K562 (cell line): Measurements from ENCODE around the gene CDC25B. TPM values are rescaled to one million over a fixed set of nuclear protein-coding genes. Genes with fewer than 3 reads are reported as not detected.
A peak's percentile ranks its signal among the peaks of the same experiment; 100 is the strongest.

ENCODE experiments used
- ADNP ChIP-seq: fragments of 200-800 bp; sonication (Bioruptor generic); IDR thresholded peaks from 2 replicates; pipeline ENCODE4 v1.6.1; 2016; ENCODE audit warnings: missing genetic modification characterization, missing compliant biosample characterization
- CBX1 ChIP-seq: sonication (generic); IDR thresholded peaks from 2 replicates; pipeline ENCODE4 v1.6.1; 2016; ENCODE audit warnings: antibody characterized with exemption, low read depth, mild to moderate bottlenecking
- CHD4 ChIP-seq: fragments of 200-600 bp; sonication (generic); IDR thresholded peaks from 3 replicates; pipeline ENCODE4 v1.6.1; 2012; ENCODE audit warnings: low read depth, mild to moderate bottlenecking, mixed read lengths, low read length, inconsistent platforms; ENCODE audit not compliant: insufficient read depth, insufficient replicate concordance, poor library complexity, severe bottlenecking
- ESRRA ChIP-seq: fragments of 450-650 bp; IDR thresholded peaks from 2 replicates; pipeline ENCODE4 v1.6.1; 2014; ENCODE audit warnings: low read depth, mild to moderate bottlenecking, moderate library complexity, borderline replicate concordance
- FOXP1 ChIP-seq: sonication (generic); formaldehyde crosslinking; IDR thresholded peaks from 2 replicates; pipeline ENCODE4 v1.8.0; 2022; ENCODE audit warnings: mild to moderate bottlenecking, missing genetic modification reagents
- JUND ChIP-seq, 2 experiments: IDR thresholded peaks; 2 replicates in 1 of 2; 3 replicates in 1 of 2; pipeline ENCODE4 v1.6.1; 2011; ENCODE audit warnings: borderline replicate concordance in 2 of 2, low read depth in 2 of 2, low read length in 2 of 2, improper control_type of control experiment in 1 of 2, missing biosample characterization in 1 of 2, missing genetic modification characterization in 1 of 2, missing genetic modification reagents in 1 of 2
- KAT8 ChIP-seq: fragments of 450-650 bp; IDR thresholded peaks from 2 replicates; pipeline ENCODE4 v1.6.1; 2016; ENCODE audit warnings: low read depth, mild to moderate bottlenecking
- MAZ ChIP-seq, 2 experiments: fragments of 450-650 bp in 1 of 2; sonication (generic) in 1 of 2; formaldehyde crosslinking; IDR thresholded peaks in 1 of 2; conservative IDR thresholded peaks in 1 of 2; 2 replicates each; pipeline versions ENCODE4 v1.4.0 to v1.5.0; 2020; ENCODE audit warnings: mild to moderate bottlenecking in 1 of 2, missing genetic modification reagents in 1 of 2
- MCM7 ChIP-seq, 2 experiments: fragments of 450-650 bp; IDR thresholded peaks; 2 replicates each; pipeline ENCODE4 v1.6.1; 2016 to 2018
- NFE2L1 ChIP-seq: fragments of 450-650 bp; IDR thresholded peaks from 2 replicates; pipeline ENCODE4 v1.6.1; 2016; ENCODE audit warnings: missing genetic modification characterization, low read depth, mild to moderate bottlenecking, missing compliant biosample characterization, moderate library complexity, borderline replicate concordance
- NFRKB ChIP-seq: fragments of 450-650 bp; IDR thresholded peaks from 2 replicates; pipeline ENCODE4 v1.6.1; 2016; ENCODE audit warnings: low read depth
- NONO ChIP-seq, 2 experiments: fragments of 200-400 bp in 1 of 2; fragments of 450-650 bp in 1 of 2; formaldehyde crosslinking in 1 of 2; IDR thresholded peaks; 2 replicates each; pipeline ENCODE4 v1.6.1; 2017; ENCODE audit warnings: low read depth in 2 of 2, mild to moderate bottlenecking in 2 of 2, moderate library complexity in 2 of 2, low read length in 1 of 2
- PCBP2 ChIP-seq: fragments of 200-400 bp; formaldehyde crosslinking; IDR thresholded peaks from 2 replicates; pipeline ENCODE4 v1.6.1; 2018; ENCODE audit warnings: low read length, low read depth, mild to moderate bottlenecking, moderate library complexity; ENCODE audit not compliant: poor library complexity, severe bottlenecking
- PHTF2 ChIP-seq: fragments of 250-450 bp; sonication (Bioruptor Pico); IDR thresholded peaks from 2 replicates; pipeline ENCODE4 v1.5.0; 2021; ENCODE audit warnings: mild to moderate bottlenecking
- SMAD4 ChIP-seq: fragments of 250-450 bp; sonication (Bioruptor Pico); conservative IDR thresholded peaks from 2 replicates; pipeline ENCODE4 v1.8.0; 2021; ENCODE audit warnings: inconsistent platforms, mild to moderate bottlenecking, moderate library complexity
- SUPT5H ChIP-seq: fragments of 450-650 bp; IDR thresholded peaks from 2 replicates; pipeline ENCODE4 v1.6.1; 2016
- TBP ChIP-seq: optimal IDR thresholded peaks from 2 replicates; pipeline ENCODE3; 2011; ENCODE audit warnings: low read depth, low read length, improper control_type of control experiment
- ZNF12 ChIP-seq: sonication (generic); formaldehyde crosslinking; IDR thresholded peaks from 2 replicates; pipeline ENCODE4 v1.4.0; 2020; ENCODE audit warnings: mild to moderate bottlenecking, missing genetic modification reagents
- ZNF354B ChIP-seq: fragments of 250-450 bp; sonication (Bioruptor Pico); IDR thresholded peaks from 2 replicates; pipeline ENCODE4 v1.4.0; 2020
- ZNF699 ChIP-seq: fragments of 250-450 bp; sonication (Bioruptor Pico); IDR thresholded peaks from 2 replicates; pipeline ENCODE4 v1.8.0; 2021; ENCODE audit warnings: mild to moderate bottlenecking, moderate library complexity; ENCODE audit not compliant: insufficient replicate concordance
- polyA plus RNA-seq, 8 experiments: library from polyadenylated mRNA; depleted of rRNA in 4 of 8; stranded (reverse) in 5 of 8; unstranded in 3 of 8; fragments of >200 nt; fragmentation: Nextera tagmentation in 2 of 8; fragmentation: Illumina TruSeq in 1 of 8; extraction: Ambion mirVana in 2 of 8; extraction: Trizol in 1 of 8; gene quantifications; 2 replicates each; pipeline versions ENCODE4 v1.2.1 to v1.2.3, GENCODE V29; 2011 to 2014; ENCODE audit warnings: inconsistent platforms in 1 of 8, missing spikeins in 1 of 8
- total RNA-seq, 7 experiments: library from RNA; depleted of rRNA in 6 of 7; stranded (reverse); fragments of >200 nt in 6 of 7; fragmentation: Illumina TruSeq in 2 of 7; extraction: Trizol in 2 of 7; gene quantifications; 2 replicates each; pipeline versions ENCODE4 v1.2.1 to v1.2.3, GENCODE V29; 2011 to 2021; ENCODE audit warnings: low replicate concordance in 1 of 7
- TF ChIP-seq, protein P1 (sequence below): fragments of 200-800 bp; sonication (Bioruptor generic); IDR thresholded peaks from 2 replicates; pipeline ENCODE4 v1.6.1; 2017; ENCODE audit warnings: missing genetic modification characterization, missing compliant biosample characterization
- TF ChIP-seq, protein P2 (sequence below): sonication (generic); formaldehyde crosslinking; IDR thresholded peaks from 2 replicates; pipeline ENCODE4 v1.4.0; 2020; ENCODE audit warnings: mild to moderate bottlenecking, missing genetic modification reagents
- TF ChIP-seq, protein P3 (sequence below): sonication (generic); formaldehyde crosslinking; IDR thresholded peaks from 2 replicates; pipeline ENCODE4 v1.9.0; 2022; ENCODE audit warnings: mild to moderate bottlenecking, missing genetic modification reagents

Gene CDC25B
- total and polyA plus RNA-seq, 9 of the 15 experiments (the other 6 are each of a cell fraction or from before 2014, with no cell fraction given): 2.3 to 35.7 (median 9.5) TPM

DNA sequence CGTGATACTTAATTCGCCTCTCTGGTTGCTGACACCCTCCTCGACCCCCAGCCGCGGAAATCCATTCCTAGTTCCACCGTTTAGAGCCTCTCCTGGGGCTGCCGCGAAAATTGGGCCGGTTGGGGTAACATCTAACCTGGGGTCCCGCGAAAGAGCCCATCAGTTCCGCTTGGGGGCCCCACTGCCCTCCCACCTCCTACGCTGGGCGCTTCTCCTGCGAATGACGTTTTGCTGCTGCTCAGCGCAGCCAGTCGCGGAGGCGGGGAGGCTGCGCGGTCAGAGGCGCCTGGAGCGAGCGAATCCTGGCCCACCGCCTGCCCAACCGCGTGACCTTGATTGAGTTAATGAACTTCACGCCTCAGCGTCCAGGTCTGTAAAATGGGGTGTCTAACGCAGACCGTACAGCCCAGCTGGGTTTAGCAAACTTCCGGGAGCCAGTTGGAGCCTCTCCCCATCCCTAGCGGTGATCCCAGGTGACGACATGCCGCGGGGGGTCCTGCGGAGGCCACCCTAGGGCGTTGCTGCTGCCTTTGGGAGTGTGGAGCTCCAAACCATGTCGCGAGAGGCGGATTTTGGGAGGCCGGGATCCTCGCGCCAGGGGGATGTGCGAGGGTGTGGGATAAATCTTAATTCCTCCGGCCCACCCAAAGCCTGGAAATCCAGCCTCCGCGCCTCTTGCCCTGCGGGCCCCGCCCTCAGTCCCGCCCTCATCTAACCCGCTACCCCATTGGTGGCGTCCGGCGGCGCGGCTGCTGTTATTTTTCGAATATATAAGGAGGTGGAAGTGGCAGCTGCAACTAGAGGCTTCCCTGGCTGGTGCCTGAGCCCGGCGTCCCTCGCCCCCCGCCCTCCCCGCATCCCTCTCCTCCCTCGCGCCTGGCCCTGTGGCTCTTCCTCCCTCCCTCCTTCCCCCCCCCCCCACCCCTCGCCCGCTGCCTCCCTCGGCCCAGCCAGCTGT is at the start of gene CDC25B (continued):
- TF ChIP-seq, protein P1, sequence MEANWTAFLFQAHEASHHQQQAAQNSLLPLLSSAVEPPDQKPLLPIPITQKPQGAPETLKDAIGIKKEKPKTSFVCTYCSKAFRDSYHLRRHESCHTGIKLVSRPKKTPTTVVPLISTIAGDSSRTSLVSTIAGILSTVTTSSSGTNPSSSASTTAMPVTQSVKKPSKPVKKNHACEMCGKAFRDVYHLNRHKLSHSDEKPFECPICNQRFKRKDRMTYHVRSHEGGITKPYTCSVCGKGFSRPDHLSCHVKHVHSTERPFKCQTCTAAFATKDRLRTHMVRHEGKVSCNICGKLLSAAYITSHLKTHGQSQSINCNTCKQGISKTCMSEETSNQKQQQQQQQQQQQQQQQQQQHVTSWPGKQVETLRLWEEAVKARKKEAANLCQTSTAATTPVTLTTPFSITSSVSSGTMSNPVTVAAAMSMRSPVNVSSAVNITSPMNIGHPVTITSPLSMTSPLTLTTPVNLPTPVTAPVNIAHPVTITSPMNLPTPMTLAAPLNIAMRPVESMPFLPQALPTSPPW (CRISPR knock-in tag): peak; percentile 53
- TF ChIP-seq KAT8: no peak
- TF ChIP-seq CHD4: peak; percentile 78
- peak; percentile 98 for TF ChIP-seq CBX1
- TF ChIP-seq SUPT5H: peak; percentile 49
- no peak for TF ChIP-seq MCM7 (IDR thresholded peaks at IDR 0.05)
- peak; percentile 66 for TF ChIP-seq SMAD4
- no peak for TF ChIP-seq ZNF699 (CRISPR knock-in tag)
- peak; percentile 36 to 49; a peak in 3 of 4 replicates for TF ChIP-seq MAZ (CRISPR knock-in tag; conservative IDR thresholded peaks at IDR 0.05 in 1 of 2, IDR thresholded peaks at IDR 0.05 in 1 of 2)
- TF ChIP-seq NFRKB: peak; percentile 16; the same call in 1 of the 2 replicates
- TF ChIP-seq NFE2L1: no peak
- TF ChIP-seq, protein P2, sequence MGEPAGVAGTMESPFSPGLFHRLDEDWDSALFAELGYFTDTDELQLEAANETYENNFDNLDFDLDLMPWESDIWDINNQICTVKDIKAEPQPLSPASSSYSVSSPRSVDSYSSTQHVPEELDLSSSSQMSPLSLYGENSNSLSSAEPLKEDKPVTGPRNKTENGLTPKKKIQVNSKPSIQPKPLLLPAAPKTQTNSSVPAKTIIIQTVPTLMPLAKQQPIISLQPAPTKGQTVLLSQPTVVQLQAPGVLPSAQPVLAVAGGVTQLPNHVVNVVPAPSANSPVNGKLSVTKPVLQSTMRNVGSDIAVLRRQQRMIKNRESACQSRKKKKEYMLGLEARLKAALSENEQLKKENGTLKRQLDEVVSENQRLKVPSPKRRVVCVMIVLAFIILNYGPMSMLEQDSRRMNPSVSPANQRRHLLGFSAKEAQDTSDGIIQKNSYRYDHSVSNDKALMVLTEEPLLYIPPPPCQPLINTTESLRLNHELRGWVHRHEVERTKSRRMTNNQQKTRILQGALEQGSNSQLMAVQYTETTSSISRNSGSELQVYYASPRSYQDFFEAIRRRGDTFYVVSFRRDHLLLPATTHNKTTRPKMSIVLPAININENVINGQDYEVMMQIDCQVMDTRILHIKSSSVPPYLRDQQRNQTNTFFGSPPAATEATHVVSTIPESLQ (CRISPR knock-in tag): 0 out of 2 replicates have a peak, but pooled peaks have one; percentile 9
- TF ChIP-seq TBP: peak; percentile 41
- TF ChIP-seq ESRRA: peak; percentile 99
- TF ChIP-seq PCBP2: no peak
- no peak for TF ChIP-seq ZNF354B (CRISPR knock-in tag)
- no peak for TF ChIP-seq PHTF2 (CRISPR knock-in tag)
- peak; percentile 96 for TF ChIP-seq ADNP (tag)
- TF ChIP-seq ZNF12: 0 out of 2 replicates have a peak, but pooled peaks have one; percentile 61
- TF ChIP-seq, protein P3, sequence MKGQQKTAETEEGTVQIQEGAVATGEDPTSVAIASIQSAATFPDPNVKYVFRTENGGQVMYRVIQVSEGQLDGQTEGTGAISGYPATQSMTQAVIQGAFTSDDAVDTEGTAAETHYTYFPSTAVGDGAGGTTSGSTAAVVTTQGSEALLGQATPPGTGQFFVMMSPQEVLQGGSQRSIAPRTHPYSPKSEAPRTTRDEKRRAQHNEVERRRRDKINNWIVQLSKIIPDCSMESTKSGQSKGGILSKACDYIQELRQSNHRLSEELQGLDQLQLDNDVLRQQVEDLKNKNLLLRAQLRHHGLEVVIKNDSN (CRISPR knock-in tag): peak; percentile 73
- no peak for TF ChIP-seq JUND (IDR thresholded peaks at IDR 0.05; ENCODE audit: borderline replicate concordance, low read depth, low read length)
- TF ChIP-seq JUND (tag; IDR thresholded peaks at IDR 0.05; ENCODE audit: borderline replicate concordance, low read depth, low read length): peak; percentile 42; the same call in 1 of the 3 replicates
- no peak for TF ChIP-seq NONO (IDR thresholded peaks at IDR 0.05; ENCODE audit: low read depth in 2 of 2, low read length in 1 of 2)
- TF ChIP-seq FOXP1 (CRISPR knock-in tag): peak; percentile 60; the same call in 1 of the 2 replicates
